CD14-positive monocyte (primary cell): Measurements from ENCODE around the gene GPR17. TPM values are rescaled to one million over a fixed set of nuclear protein-coding genes. Genes with fewer than 3 reads are reported as not detected.
A peak's percentile ranks its signal among the peaks of the same experiment; 100 is the strongest.

Source experiments
- DNase-seq, 3 donors: peaks; one replicate each; pipeline ENCODE4 v3.0.0-alpha.2; 2011 to 2022
- H2AFZ ChIP-seq: 2 replicates; pipeline ENCODE4 v1.6.0; 2012; ENCODE audit warnings: mild to moderate bottlenecking, low read depth, low read length, inconsistent platforms; ENCODE audit not compliant: insufficient read depth, poor library complexity, severe bottlenecking
- H3K27ac ChIP-seq, 2 donors: 1 replicate in 1 of 2; 2 replicates in 1 of 2; pipeline ENCODE4 v1.5.1; 2012 to 2013; ENCODE audit warnings: low read length in 2 of 2, control low read depth in 1 of 2, inconsistent platforms in 1 of 2, low read depth in 1 of 2, mild to moderate bottlenecking in 1 of 2
- H3K27me3 ChIP-seq, 2 donors: one replicate each; pipeline versions ENCODE4 v1.6.0 to v1.6.1; 2011 to 2013; ENCODE audit warnings: low read length in 2 of 2; ENCODE audit not compliant: control insufficient read depth in 2 of 2, insufficient read depth in 2 of 2
- H3K36me3 ChIP-seq, 2 donors: replicated peaks in 1 of 2; 1 replicate in 1 of 2; 2 replicates in 1 of 2; pipeline versions ENCODE4 v1.5.1 to v1.6.1; 2012 to 2013; ENCODE audit warnings: low read length in 2 of 2, control low read depth in 1 of 2, inconsistent platforms in 1 of 2, mild to moderate bottlenecking in 1 of 2; ENCODE audit not compliant: insufficient read depth in 2 of 2, control insufficient read depth in 1 of 2
- H3K4me1 ChIP-seq, 2 donors: 1 replicate in 1 of 2; 2 replicates in 1 of 2; pipeline versions ENCODE4 v1.5.1 to v1.6.1; 2012 to 2013; ENCODE audit warnings: low read length in 2 of 2, control low read depth in 1 of 2, inconsistent platforms in 1 of 2, mild to moderate bottlenecking in 1 of 2, moderate library complexity in 1 of 2; ENCODE audit not compliant: insufficient read depth in 2 of 2, control insufficient read depth in 1 of 2
- H3K4me2 ChIP-seq: replicated peaks from 2 replicates; pipeline ENCODE3; 2012; ENCODE audit warnings: low read length, moderate library complexity, mild to moderate bottlenecking; ENCODE audit not compliant: poor library complexity, severe bottlenecking; ENCODE audit errors: extremely low read depth
- H3K4me3 ChIP-seq, 3 experiments: fragments of 200-600 bp in 1 of 3; sonication (generic) in 1 of 3; replicated peaks in 1 of 3; 1 replicate in 2 of 3; 2 replicates in 1 of 3; pipeline ENCODE4 v1.5.1; 2011 to 2013; ENCODE audit warnings: low read length in 3 of 3, mild to moderate bottlenecking in 3 of 3, control low read depth in 2 of 3, low read depth in 2 of 3, inconsistent platforms in 1 of 3, moderate library complexity in 1 of 3
- H3K79me2 ChIP-seq: 2 replicates; pipeline ENCODE4 v1.6.0; 2012; ENCODE audit warnings: mild to moderate bottlenecking, control low read depth, inconsistent platforms, low read length, moderate library complexity; ENCODE audit not compliant: insufficient read depth
- H3K9ac ChIP-seq: 2 replicates; pipeline ENCODE4 v1.6.0; 2017; ENCODE audit warnings: low read length, mild to moderate bottlenecking; ENCODE audit not compliant: insufficient read depth, poor library complexity, severe bottlenecking
- H3K9me3 ChIP-seq, 2 donors: replicated peaks in 1 of 2; 1 replicate in 1 of 2; 2 replicates in 1 of 2; pipeline versions ENCODE4 v1.5.1 to v1.6.1; 2012 to 2013; ENCODE audit warnings: low read length in 2 of 2, control low read depth in 1 of 2; ENCODE audit not compliant: control insufficient read depth in 1 of 2, insufficient read depth in 1 of 2
- H4K20me1 ChIP-seq: 2 replicates; pipeline ENCODE4 v1.6.0; 2012; ENCODE audit warnings: mild to moderate bottlenecking, low read length, control low read depth, moderate library complexity; ENCODE audit not compliant: insufficient read depth
- H3K27ac Mint-ChIP-seq, 7 donors: one replicate each; pipeline ENCODE4 v1.8.0; 2020; ENCODE audit warnings: mild to moderate bottlenecking in 7 of 7, mixed read lengths in 7 of 7, moderate library complexity in 6 of 7, inconsistent platforms in 2 of 7
- H3K27me3 Mint-ChIP-seq, 3 donors: one replicate each; pipeline ENCODE4 v1.8.0; 2021 to 2022; ENCODE audit warnings: low read depth in 3 of 3, mild to moderate bottlenecking in 3 of 3, mixed read lengths in 3 of 3, moderate library complexity in 3 of 3, inconsistent platforms in 1 of 3
- H3K36me3 Mint-ChIP-seq, 2 donors: one replicate each; pipeline ENCODE4 v1.8.0; 2020; ENCODE audit warnings: mixed read lengths in 2 of 2, inconsistent platforms in 1 of 2, mild to moderate bottlenecking in 1 of 2
- H3K4me1 Mint-ChIP-seq: one replicate; pipeline ENCODE4 v1.8.0; 2020; ENCODE audit warnings: mild to moderate bottlenecking, mixed read lengths
- H3K4me3 Mint-ChIP-seq, 2 donors: one replicate each; pipeline ENCODE4 v1.8.0; 2020; ENCODE audit warnings: mild to moderate bottlenecking in 2 of 2, mixed read lengths in 2 of 2, moderate library complexity in 1 of 2
- H3K9me3 Mint-ChIP-seq, 7 donors: one replicate each; pipeline ENCODE4 v1.8.0; 2020 to 2022; ENCODE audit warnings: mixed read lengths in 7 of 7, mild to moderate bottlenecking in 6 of 7, moderate library complexity in 6 of 7, inconsistent platforms in 2 of 7
- WGBS: methylation state at CpG from one replicate; pipeline ENCODE4 v1.1.5; 2013; ENCODE audit warnings: missing lambda C conversion rate; ENCODE audit not compliant: insufficient coverage; 5-methylcytosine and 5-hydroxymethylcytosine counted together
- intact Hi-C, 2 donors: fragments of 100-400 bp; cut with micrococcal nuclease; formaldehyde crosslinking; loops; one replicate each; pipeline versions ENCODE4 v1.15.0 to v1.15.1; 2023
- polyA plus RNA-seq, 3 donors: library from polyadenylated mRNA; depleted of rRNA in 1 of 3; unstranded in 2 of 3; stranded (reverse) in 1 of 3; fragments of 300-500 nt in 2 of 3; fragments of >200 nt in 1 of 3; fragmentation: Illumina TruSeq in 2 of 3; gene quantifications; 1 replicate in 2 of 3; 2 replicates in 1 of 3; pipeline ENCODE4 v1.2.3, GENCODE V29; 2012 to 2021
- TF ChIP-seq, protein P1 (sequence below): fragments of 200-600 bp; IDR thresholded peaks from one replicate; pipeline ENCODE4 v1.8.0; 2022; ENCODE audit warnings: antibody characterized with exemption, mild to moderate bottlenecking

The GPR17 gene
- polyA plus RNA-seq, 3 donors, result 0.07 TPM; not detected in 2

DNA sequence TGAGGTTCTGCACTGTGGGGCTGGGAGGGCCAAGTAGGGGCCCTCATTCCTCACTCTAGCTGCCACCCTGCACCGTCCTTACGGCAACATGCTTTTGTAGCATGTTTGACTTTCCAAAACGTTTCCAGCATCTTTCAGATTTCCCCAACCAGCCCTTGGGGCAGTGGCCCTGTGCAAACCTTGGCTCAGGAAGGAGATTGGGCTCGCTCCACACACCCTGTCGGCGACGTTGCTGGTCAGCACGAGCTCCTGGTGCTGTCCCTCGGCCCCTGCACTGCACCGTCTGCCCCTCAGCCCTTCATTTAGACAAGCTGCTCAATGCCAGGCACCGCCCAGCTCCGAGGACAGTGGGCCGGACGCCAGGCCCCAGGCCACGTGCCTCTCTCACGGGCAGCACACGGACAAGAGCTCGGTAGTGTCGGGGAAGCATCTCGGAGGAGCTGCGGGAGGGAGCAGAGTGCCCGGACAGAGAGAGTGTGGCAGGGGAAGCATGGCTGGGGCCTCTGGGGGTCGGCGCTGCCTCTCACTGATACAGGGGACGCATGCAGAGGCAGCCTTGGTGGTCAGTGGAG, 6.9 kb downstream of the GPR17 start:
- peaks cover 2 to 8% (median 7%) of the 10 kb centered on the region in 3 donors for H3K27me3 Mint-ChIP-seq
- 88% methylated on average over 25 of the region's 25 CpGs for WGBS
- no peak overlapping the region for H3K4me3 Mint-ChIP-seq
- Histone ChIP-seq H3K9ac (no peak overlapping the region), H3K27me3 (no peaks in the 10 kb centered on the region), H3K9me3 (no peaks in the 10 kb centered on the region), H3K27ac (no peak overlapping the region), H3K36me3 (no peaks in the 10 kb centered on the region), H4K20me1 (no peaks in the 10 kb centered on the region), H3K4me3 (no peak overlapping the region), H3K4me2 (no peak overlapping the region), H3K79me2 (no peaks in the 10 kb centered on the region), H2AFZ (no peak overlapping the region), H3K4me1 (peaks cover 9% of the 10 kb centered on the region in 2 donors)
- H3K36me3 Mint-ChIP-seq, result no peaks in the 10 kb centered on the region
- intact Hi-C loops, result no loop called here
- H3K9me3 Mint-ChIP-seq, result peaks cover 0 to 2% (median 0%) of the 10 kb centered on the region in 7 donors
- peaks cover 13% of the 10 kb centered on the region for H3K4me1 Mint-ChIP-seq
- no peak for DNase-seq
- TF ChIP-seq, protein P1, sequence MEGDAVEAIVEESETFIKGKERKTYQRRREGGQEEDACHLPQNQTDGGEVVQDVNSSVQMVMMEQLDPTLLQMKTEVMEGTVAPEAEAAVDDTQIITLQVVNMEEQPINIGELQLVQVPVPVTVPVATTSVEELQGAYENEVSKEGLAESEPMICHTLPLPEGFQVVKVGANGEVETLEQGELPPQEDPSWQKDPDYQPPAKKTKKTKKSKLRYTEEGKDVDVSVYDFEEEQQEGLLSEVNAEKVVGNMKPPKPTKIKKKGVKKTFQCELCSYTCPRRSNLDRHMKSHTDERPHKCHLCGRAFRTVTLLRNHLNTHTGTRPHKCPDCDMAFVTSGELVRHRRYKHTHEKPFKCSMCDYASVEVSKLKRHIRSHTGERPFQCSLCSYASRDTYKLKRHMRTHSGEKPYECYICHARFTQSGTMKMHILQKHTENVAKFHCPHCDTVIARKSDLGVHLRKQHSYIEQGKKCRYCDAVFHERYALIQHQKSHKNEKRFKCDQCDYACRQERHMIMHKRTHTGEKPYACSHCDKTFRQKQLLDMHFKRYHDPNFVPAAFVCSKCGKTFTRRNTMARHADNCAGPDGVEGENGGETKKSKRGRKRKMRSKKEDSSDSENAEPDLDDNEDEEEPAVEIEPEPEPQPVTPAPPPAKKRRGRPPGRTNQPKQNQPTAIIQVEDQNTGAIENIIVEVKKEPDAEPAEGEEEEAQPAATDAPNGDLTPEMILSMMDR, result no peak
- no peak overlapping the region for H3K27ac Mint-ChIP-seq

DNA sequence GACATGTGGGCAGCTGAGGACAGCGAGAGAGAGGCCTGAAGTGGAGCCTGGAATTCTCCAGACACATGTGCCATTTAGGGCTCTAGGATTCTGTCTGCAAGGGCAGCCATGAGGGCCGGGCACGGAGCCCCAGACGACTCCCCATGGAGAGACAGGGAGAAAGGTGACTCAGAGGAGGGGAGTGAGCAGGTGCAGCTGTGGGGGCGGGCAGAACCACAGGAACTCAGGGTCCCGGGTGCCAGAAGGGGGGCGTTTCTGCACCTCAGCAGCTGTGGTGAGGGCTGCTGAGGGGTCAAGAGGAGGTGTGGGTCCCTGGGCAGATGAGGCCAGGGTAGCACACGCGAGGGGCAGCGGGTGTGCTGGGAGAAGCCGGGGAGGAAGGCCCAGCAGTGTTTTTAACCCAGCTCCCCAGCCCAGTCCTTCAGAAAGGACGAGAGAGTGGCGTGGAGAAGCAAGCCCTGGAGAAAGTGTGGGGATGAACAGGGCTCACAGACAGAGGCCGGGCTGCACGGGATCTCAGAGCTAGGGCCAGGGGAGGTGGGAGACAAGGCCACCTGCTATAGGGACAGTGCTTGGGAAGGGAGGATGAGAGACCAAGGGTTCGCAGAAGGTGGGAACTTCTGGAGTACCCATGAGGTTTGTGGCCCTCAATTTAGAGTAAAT, 7.6 kb downstream of the GPR17 start:
- peak overlapping the region in 1 of 7 donors; percentile 54 for H3K27ac Mint-ChIP-seq
- H3K4me1 Mint-ChIP-seq, result peaks cover 12% of the 10 kb centered on the region
- no peaks in the 10 kb centered on the region for H3K36me3 ChIP-seq
- no peak overlapping the region for H3K4me2 ChIP-seq
- peaks cover 9% of the 10 kb centered on the region in 2 donors for H3K4me1 ChIP-seq
- H3K9me3 ChIP-seq, result no peaks in the 10 kb centered on the region
- TF ChIP-seq, protein P1, result no peak
- intact Hi-C loops, result no loop called here
- no peaks in the 10 kb centered on the region for H4K20me1 ChIP-seq
- H3K36me3 Mint-ChIP-seq, result no peaks in the 10 kb centered on the region
- no peak overlapping the region for H3K4me3 ChIP-seq
- H3K9ac ChIP-seq, result no peak overlapping the region
- H3K27me3 Mint-ChIP-seq, result peaks cover 2 to 5% (median 4%) of the 10 kb centered on the region in 3 donors
- 88% methylated on average over 16 of the region's 16 CpGs for WGBS
- H3K9me3 Mint-ChIP-seq, result peaks cover 0 to 2% (median 0%) of the 10 kb centered on the region in 7 donors
- H3K27me3 ChIP-seq, result no peaks in the 10 kb centered on the region
- H3K4me3 Mint-ChIP-seq, result no peak overlapping the region
- no peak overlapping the region for H2AFZ ChIP-seq
- H3K27ac ChIP-seq, result no peak overlapping the region
- H3K79me2 ChIP-seq, result no peaks in the 10 kb centered on the region
- no peak for DNase-seq
